Endothelial cell of umbilical vein (primary cell): ENCODE data around the gene ALB. TPM values are rescaled to one million over a fixed set of nuclear protein-coding genes. Genes with fewer than 3 reads are reported as not detected.

Source experiments
- BruUV-seq: library from RNA; stranded (reverse); fragments of 400-500 nt; replicated peaks from 2 replicates; lab custom pipeline; 2021; lab: Mats Ljungman, UMichigan
- CTCF ChIA-PET: fragments of 300-600, 350-600 bp; sonication (Branson Sonifier 250); formaldehyde crosslinking; loops from one replicate; lab custom pipeline; 2021; ENCODE audit warnings: antibody characterized with exemption, inconsistent platforms; lab: Charles Lee
- POLR2A ChIA-PET: fragments of 300-600, 350-600 bp; sonication (Branson Sonifier 250); formaldehyde crosslinking; loops from one replicate; lab custom pipeline; 2021; ENCODE audit warnings: antibody characterized with exemption, inconsistent platforms; lab: Charles Lee
- DNase-seq: peaks from one replicate; pipeline ENCODE4 v3.0.0-alpha.2; 2011; ENCODE audit warnings: low read depth, low spot score
- FAIRE-seq: peaks from 2 replicates; lab custom pipeline; 2011; peaks lifted over from hg19 to GRCh38; lab: Jason Lieb, UNC
- H2AFZ ChIP-seq: 2 replicates; pipeline ENCODE4 v1.6.0; 2012; ENCODE audit warnings: low read depth, low read length, control low read depth, inconsistent platforms
- H3K27ac ChIP-seq: 2 replicates; pipeline ENCODE4 v1.5.1; 2011; ENCODE audit warnings: low read depth, mild to moderate bottlenecking, control low read depth, low read length, moderate library complexity; ENCODE audit not compliant: insufficient read depth
- H3K27me3 ChIP-seq, 2 experiments: 2 replicates each; pipeline versions ENCODE4 v1.6.0 to v1.6.1; 2011; ENCODE audit warnings: low read length in 2 of 2, mixed read lengths in 1 of 2; ENCODE audit not compliant: control insufficient read depth in 2 of 2, insufficient read depth in 2 of 2
- H3K36me3 ChIP-seq, 2 experiments: 2 replicates in 1 of 2; 3 replicates in 1 of 2; pipeline ENCODE4 v1.5.1; 2011; ENCODE audit warnings: low read length in 2 of 2, mild to moderate bottlenecking in 1 of 2, moderate library complexity in 1 of 2; ENCODE audit not compliant: control insufficient read depth in 2 of 2, insufficient read depth in 2 of 2; ENCODE audit errors: extremely low read depth in 1 of 2
- H3K4me1 ChIP-seq: 3 replicates; pipeline ENCODE4 v1.5.1; 2011; ENCODE audit warnings: mild to moderate bottlenecking, low read length; ENCODE audit not compliant: control insufficient read depth, insufficient read depth; ENCODE audit errors: extremely low read depth
- H3K4me2 ChIP-seq: 2 replicates; pipeline ENCODE4 v1.6.1; 2011; ENCODE audit warnings: low read length, control low read depth, mixed read lengths; ENCODE audit not compliant: insufficient read depth
- H3K4me3 ChIP-seq, 3 experiments: fragments of 200-600 bp in 1 of 3; sonication (generic), shearing (Covaris generic) in 1 of 3; replicated peaks in 1 of 3; 2 replicates each; pipeline ENCODE4 v1.5.1; 2011 to 2016; ENCODE audit warnings: control low read depth in 3 of 3, low read length in 3 of 3, mild to moderate bottlenecking in 2 of 3, inconsistent platforms in 1 of 3, low read depth in 1 of 3, moderate library complexity in 1 of 3; ENCODE audit not compliant: insufficient read depth in 1 of 3
- H3K79me2 ChIP-seq: 2 replicates; pipeline ENCODE4 v1.6.0; 2012; ENCODE audit warnings: low read length, inconsistent platforms; ENCODE audit not compliant: control insufficient read depth, insufficient read depth
- H3K9ac ChIP-seq: replicated peaks from 2 replicates; pipeline ENCODE3; 2011; ENCODE audit warnings: low read length, control low read depth; ENCODE audit not compliant: insufficient read depth; ENCODE audit errors: extremely low read depth
- H3K9me1 ChIP-seq: replicated peaks from 3 replicates; pipeline ENCODE4 v1.6.0; 2011; ENCODE audit warnings: mild to moderate bottlenecking, low read length; ENCODE audit not compliant: control insufficient read depth, insufficient read depth; ENCODE audit errors: extremely low read depth
- H3K9me3 ChIP-seq: replicated peaks from 2 replicates; pipeline ENCODE4 v1.5.1; 2012; ENCODE audit warnings: low read length, inconsistent platforms; ENCODE audit not compliant: control insufficient read depth, insufficient read depth
- H4K20me1 ChIP-seq: replicated peaks from 2 replicates; pipeline ENCODE3; 2011; ENCODE audit warnings: mild to moderate bottlenecking, low read length; ENCODE audit not compliant: control insufficient read depth, insufficient read depth; ENCODE audit errors: extremely low read depth
- EZH2 ChIP-seq: IDR thresholded peaks from 2 replicates; pipeline ENCODE4 v1.6.1; 2012; ENCODE audit warnings: borderline replicate concordance, low read depth, mild to moderate bottlenecking, moderate library complexity, low read length, inconsistent platforms; ENCODE audit not compliant: severe bottlenecking
- FOS ChIP-seq: IDR thresholded peaks from 2 replicates; pipeline ENCODE4 v1.6.1; 2011; ENCODE audit warnings: mild to moderate bottlenecking, low read length, moderate library complexity, borderline replicate concordance; ENCODE audit not compliant: insufficient read depth
- GATA2 ChIP-seq: IDR thresholded peaks from 2 replicates; pipeline ENCODE4 v1.7.0; 2011; ENCODE audit warnings: low read depth, mild to moderate bottlenecking, moderate library complexity, mixed read lengths, low read length; ENCODE audit not compliant: insufficient read length, insufficient read depth
- JUN ChIP-seq: IDR thresholded peaks from 2 replicates; pipeline ENCODE4 v1.6.1; 2011; ENCODE audit warnings: borderline replicate concordance, low read depth; ENCODE audit not compliant: insufficient read length, insufficient read depth
- MYC ChIP-seq: IDR thresholded peaks from one replicate; pipeline ENCODE4 v1.6.1; 2011; ENCODE audit warnings: mild to moderate bottlenecking, low read depth, low read length
- POLR2A ChIP-seq: IDR thresholded peaks from 2 replicates; pipeline ENCODE4 v1.6.1; 2012; ENCODE audit warnings: low read depth, mild to moderate bottlenecking, control low read depth, low read length
- POLR2AphosphoS5 ChIP-seq: IDR thresholded peaks from 2 replicates; pipeline ENCODE4 v1.6.1; 2012; ENCODE audit warnings: low read depth, mild to moderate bottlenecking, control low read depth, low read length, moderate library complexity; ENCODE audit not compliant: insufficient read depth
- dilution Hi-C: fragments of 300-500 bp; cut with MboI; formaldehyde crosslinking; loops from one replicate; pipeline ENCODE4 v1.15.0; 2019; ENCODE audit warnings: low sequenced_read_pairs; ENCODE audit not compliant: extremely low pct_ligation_motif_present
- intact Hi-C: fragments of 100-400 bp; cut with micrococcal nuclease; formaldehyde crosslinking; loops from one replicate; pipeline ENCODE4 v1.10.0; 2022
- polyA plus RNA-seq, 4 experiments: library from polyadenylated mRNA; depleted of rRNA in 3 of 4; stranded (reverse) in 3 of 4; unstranded in 1 of 4; fragments of >200 nt; gene quantifications; 2 replicates each; pipeline versions ENCODE4 v1.2.1 to v1.2.3, GENCODE V29; 2011 to 2012; ENCODE audit warnings: missing spikeins in 1 of 4
- total RNA-seq: library from RNA; stranded (reverse); gene quantifications from 2 replicates; pipeline ENCODE4 v1.2.3, GENCODE V29; 2021
- TF ChIP-seq, protein P1 (sequence below): IDR thresholded peaks from 2 replicates; pipeline ENCODE4 v1.6.1; 2011; ENCODE audit not compliant: insufficient read depth, insufficient read length
- TF ChIP-seq, protein P2 (sequence below), 2 donors: IDR thresholded peaks; 1 replicate in 1 of 2; 2 replicates in 1 of 2; pipeline ENCODE4 v1.5.1; 2011; ENCODE audit warnings: low read length in 2 of 2, mild to moderate bottlenecking in 2 of 2, moderate library complexity in 2 of 2, control low read depth in 1 of 2, inconsistent platforms in 1 of 2, low read depth in 1 of 2; ENCODE audit not compliant: insufficient read depth in 1 of 2; ENCODE audit errors: extremely low read depth in 1 of 2

ALB gene
- total and polyA plus RNA-seq, 2 donors (not counting 3 experiments of a cell fraction or from before 2014, with no cell fraction given), result not detected

DNA sequence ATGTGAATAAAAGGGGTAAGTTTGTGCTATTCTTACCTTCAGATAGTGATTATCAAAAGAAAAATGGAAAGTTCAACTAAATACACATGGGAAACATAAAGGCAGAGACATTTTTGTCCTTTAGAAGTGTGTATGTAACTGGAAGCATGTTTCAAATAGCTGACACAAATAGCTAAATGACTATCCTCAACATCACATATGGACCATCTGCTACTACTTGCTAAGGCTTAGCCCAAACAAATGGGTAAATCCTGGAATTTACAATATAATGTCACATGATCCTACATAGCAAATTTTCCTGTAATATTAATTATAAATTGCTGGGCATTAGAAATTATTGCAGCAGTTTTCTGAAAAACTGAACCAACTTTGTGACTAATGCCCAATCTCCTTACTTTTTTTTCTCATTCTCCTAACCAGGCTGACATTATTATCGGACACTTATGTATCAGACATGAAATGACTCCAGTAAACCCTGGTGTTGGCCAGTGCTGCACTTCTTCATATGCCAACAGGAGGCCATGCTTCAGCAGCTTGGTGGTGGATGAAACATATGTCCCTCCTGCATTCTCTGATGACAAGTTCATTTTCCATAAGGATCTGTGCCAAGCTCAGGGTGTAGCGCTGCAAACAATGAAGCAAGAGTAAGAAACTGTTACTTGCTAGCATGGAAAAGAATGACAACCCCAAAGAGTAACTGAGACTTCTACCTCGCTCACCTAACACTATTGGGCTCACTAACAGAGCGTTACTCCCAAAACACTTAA, 48.1 kb downstream of the ALB start:
- intact Hi-C loops, result no loop called here
- no peaks in the 10 kb centered on the region for H4K20me1 ChIP-seq
- no peak for TF ChIP-seq EZH2
- TF ChIP-seq FOS, result no peak
- TF ChIP-seq JUN, result no peak
- TF ChIP-seq GATA2, result no peak
- TF ChIP-seq, protein P1, sequence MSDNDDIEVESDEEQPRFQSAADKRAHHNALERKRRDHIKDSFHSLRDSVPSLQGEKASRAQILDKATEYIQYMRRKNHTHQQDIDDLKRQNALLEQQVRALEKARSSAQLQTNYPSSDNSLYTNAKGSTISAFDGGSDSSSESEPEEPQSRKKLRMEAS, result no peak
- TF ChIP-seq POLR2AphosphoS5, result no peak
- TF ChIP-seq MYC, result no peak
- TF ChIP-seq, protein P2, sequence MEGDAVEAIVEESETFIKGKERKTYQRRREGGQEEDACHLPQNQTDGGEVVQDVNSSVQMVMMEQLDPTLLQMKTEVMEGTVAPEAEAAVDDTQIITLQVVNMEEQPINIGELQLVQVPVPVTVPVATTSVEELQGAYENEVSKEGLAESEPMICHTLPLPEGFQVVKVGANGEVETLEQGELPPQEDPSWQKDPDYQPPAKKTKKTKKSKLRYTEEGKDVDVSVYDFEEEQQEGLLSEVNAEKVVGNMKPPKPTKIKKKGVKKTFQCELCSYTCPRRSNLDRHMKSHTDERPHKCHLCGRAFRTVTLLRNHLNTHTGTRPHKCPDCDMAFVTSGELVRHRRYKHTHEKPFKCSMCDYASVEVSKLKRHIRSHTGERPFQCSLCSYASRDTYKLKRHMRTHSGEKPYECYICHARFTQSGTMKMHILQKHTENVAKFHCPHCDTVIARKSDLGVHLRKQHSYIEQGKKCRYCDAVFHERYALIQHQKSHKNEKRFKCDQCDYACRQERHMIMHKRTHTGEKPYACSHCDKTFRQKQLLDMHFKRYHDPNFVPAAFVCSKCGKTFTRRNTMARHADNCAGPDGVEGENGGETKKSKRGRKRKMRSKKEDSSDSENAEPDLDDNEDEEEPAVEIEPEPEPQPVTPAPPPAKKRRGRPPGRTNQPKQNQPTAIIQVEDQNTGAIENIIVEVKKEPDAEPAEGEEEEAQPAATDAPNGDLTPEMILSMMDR (IDR thresholded peaks at IDR 0.05; ENCODE audit: extremely low read depth in 1 of 2, insufficient read depth in 1 of 2, low read depth in 1 of 2, low read length in 2 of 2), result no peak
- no peak for TF ChIP-seq POLR2A
- H3K27ac ChIP-seq, result no peak overlapping the region
- H2AFZ ChIP-seq, result no peak overlapping the region
- H3K27me3 ChIP-seq, result peaks cover 6 to 30% of the 10 kb centered on the region in 2 experiments
- dilution Hi-C loops, result no loop called here
- H3K9me3 ChIP-seq, result no peaks in the 10 kb centered on the region
- POLR2A ChIA-PET, result no interaction called here
- no peak for DNase-seq
- no peaks in the 10 kb centered on the region for H3K9me1 ChIP-seq
- H3K9ac ChIP-seq, result no peak overlapping the region
- H3K4me3 ChIP-seq, result no peak overlapping the region
- no TSS peak for BruUV-seq
- no peaks in the 10 kb centered on the region for H3K4me1 ChIP-seq
- CTCF ChIA-PET, result interaction anchor here (0.6 to 2.2 kb wide), 3 partner anchors 9 to 914 kb away, joined by 3 to 6 read pairs (median 3); no protein-coding TSS in a partner anchor
- H3K4me2 ChIP-seq, result no peak overlapping the region
- FAIRE-seq, result no peak
- no peaks in the 10 kb centered on the region for H3K79me2 ChIP-seq
- no peaks in the 10 kb centered on the region for H3K36me3 ChIP-seq
